ENCODE data around the gene NTM.
"Not testable (repeated sequence)": the region's sequence is repeated elsewhere in the genome, so short reads cannot be mapped to it uniquely, and the experiment has no call there.

Gene NTM

DNA sequence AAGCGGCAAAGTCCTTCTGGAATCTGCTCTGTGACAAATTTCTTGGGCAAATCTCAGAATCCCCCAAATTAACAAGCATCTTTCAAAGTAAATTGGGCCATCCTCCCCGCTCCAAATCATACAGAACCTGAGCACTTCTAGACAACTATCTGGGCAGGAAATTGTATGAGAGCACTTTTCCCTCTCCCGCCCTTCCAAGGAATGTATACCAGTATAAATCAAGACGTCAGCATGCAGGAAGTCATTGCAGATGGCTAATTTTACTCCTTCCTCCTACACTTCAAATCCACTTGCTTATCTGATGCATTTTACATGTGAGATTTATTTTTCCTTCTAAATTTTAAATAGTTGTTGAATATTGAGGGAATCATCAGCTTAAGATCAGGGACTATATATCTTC lies 52.1 kb downstream of the NTM start:
- DNase-seq, result no peak

DNA sequence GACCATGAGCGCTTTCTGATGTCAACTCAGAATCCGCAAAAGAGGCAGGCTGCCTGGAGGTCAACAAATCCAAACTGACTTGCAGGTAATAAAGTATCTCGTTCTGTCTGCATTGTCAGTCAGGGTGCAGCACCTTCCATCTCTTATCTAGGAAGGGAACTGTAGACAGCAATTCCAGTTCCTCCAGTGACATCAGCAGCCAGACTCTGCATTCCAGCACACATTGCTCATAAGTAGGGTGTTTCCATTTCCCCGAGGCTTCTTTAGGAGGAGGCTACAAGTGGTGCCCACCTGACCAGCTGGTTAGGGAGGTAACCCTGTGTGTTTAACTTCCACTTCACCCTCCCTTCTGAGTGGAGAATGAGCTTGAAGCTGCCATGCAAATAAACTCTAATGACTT lies 53.3 kb downstream of the NTM start:
- DNase-seq, result no peak

DNA sequence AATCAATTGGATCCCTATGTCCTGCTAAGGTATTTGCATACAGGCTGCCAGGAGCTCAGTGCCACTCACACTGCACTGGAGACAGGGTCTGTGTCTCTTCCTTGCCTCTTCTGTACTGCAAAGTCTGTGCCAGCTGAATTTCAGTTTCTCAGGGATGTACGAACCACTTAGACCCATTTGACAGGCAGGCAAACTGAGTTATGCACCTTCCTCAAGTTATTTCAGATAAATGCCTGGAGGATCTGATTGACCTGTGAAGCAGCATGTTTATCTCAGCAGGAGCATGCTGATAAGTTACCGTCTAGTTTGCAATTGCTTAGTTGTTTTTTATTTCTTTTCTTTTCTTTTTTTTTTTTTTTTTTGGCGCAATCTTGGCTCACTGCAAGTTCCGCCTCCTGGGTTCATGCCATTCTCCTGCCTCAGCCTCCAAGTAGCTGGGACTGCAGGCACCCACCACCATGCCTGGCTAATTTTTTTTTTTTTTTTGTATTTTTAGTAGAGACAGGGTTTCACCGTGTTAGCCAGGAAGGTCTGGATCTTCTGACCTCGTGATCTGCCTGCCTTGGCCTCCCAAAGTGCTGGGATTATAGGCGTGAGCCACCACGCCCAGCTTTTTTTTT lies 54.0 kb downstream of the NTM start:
- not testable (repeated sequence) for DNase-seq

DNA sequence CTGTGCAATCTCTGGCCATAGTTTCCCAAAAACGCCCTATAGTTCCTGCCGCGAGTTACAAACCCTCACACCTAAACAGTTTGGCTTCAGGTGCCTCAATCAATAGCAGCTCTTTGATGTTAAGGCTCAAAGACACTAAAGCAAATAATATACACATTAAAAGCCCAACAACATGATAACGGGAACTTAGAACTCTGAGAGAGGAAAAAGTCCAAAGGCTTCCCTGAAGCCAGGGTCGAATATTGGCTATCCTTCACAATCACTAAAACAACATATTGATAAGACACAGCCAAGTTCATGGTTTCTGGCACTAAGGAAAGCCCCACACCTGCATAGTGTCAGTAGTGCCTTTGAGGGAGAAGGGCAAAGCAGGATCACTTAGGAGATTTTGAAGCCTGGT lies 54.9 kb downstream of the NTM start:
- no peak for DNase-seq

DNA sequence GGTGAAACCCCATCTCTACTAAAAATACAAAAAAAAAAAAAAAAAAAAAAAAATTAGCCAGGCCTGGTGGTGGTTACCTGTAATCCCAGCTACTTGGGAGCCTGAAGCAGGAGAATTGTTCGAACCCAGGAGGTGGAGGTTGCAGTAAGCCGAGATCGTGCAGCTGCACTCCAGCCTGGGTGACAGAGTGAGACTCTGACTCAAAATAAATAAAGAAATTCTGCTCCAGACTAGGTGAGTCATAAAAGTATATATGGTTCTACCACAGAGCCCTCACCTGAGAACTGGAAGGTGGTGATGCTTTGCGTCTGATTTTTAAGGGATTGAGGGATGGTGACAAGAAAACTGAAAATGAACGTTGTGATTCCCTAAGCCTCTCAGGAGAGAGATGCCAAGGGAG lies 58.4 kb downstream of the NTM start:
- no peak for DNase-seq

DNA sequence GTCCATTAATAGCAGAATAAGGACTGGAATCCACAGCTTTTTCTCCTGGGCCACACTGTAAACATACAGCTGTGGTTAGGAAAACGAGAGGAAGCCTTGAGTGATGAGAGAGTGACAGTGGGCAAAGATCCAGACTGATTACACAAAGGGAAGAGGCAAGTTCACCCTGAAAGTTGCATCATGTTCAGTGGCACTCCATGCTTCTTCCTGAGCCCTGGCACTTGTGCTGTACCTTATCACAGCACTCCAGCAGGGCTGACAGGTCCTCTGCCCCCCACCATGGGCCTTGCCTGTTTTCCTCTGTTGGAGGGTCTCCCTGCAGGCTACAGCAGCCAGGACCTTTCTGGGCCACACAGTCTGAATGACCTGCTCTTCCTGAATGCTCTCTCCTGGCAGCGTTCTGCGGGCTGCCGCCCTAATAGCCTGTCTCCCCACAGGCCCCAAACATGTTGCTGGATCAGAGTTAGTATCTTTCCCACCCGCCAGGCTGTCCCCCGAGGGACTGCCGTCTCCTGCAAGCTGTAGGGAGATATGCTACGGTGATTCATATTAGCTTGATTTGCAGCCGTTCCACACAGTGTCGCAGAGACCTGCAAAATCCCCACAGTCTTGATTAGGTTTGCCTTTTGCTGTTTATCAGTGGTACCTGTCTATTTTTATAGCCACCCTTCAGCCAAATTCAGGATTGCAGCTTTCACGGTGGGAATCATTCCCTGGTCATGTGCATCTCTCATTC lies 60.2 kb downstream of the NTM start:
- DNase-seq, result no peak

DNA sequence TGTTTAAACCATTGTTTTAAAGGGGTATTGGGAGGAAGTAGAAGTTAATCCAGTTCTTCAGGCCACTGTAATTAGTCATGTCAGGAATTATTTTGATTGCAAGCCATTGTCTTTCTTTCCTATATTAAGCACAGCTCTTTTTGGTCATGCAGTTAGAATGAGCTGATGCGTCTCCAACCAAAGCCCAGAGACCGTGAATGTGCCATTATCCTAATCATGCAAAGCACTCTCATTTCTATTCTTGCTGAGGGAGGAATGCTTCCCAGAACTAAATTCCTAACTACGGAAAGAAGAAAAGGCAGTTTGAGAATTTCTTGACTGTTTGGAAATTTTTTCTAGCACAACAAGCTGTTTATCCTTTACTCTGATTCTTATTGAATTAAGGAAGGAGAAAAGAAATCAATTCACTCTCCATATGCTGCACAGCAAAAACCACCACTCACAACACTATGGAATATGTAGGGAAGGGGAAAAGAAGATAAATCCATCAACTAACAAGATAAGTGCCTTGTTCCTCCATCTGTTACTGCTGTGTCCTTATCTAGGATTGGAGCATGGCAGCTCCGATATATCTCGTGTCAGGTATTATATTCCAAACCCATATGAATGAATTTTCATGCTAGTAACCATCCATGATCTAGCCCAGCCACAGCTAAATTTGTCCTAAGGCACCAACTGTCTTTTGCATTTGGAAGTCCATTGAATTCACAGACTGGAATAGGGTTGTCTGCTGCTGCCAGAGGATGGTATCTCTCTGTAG lies 70.8 kb downstream of the NTM start:
- DNase-seq, result no peak

DNA sequence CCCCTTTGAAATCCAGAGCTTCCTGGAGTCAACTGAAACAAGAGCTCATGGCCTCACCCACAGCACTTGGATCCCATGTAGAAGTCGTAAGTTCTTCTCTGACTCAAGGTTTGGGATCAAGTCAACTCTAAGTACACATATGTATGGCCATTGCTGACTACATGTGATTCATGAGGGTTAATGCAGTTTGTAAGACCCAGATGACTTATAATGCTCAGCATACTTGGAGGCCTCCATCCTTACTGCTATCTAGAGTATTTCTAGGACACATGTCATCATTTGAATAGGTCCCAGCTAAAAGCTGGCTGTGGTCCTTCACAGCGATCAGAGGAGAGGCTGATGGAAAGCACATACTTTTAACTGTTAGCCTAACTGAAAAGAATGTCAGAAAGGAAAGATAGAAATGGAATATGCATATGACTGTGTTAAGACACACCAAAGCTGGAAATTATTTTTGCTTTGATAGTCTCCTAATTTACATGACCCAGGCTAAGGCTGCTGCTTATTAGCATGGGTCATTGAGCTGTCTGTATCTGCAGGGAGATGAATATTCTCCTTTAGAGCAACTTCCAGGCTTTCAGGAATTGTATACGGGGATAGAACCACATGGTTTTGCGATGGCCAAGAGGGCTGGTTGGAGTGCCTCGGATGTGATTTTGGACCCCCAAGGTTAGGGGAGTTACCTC lies 76.3 kb downstream of the NTM start:
- no peak for DNase-seq

DNA sequence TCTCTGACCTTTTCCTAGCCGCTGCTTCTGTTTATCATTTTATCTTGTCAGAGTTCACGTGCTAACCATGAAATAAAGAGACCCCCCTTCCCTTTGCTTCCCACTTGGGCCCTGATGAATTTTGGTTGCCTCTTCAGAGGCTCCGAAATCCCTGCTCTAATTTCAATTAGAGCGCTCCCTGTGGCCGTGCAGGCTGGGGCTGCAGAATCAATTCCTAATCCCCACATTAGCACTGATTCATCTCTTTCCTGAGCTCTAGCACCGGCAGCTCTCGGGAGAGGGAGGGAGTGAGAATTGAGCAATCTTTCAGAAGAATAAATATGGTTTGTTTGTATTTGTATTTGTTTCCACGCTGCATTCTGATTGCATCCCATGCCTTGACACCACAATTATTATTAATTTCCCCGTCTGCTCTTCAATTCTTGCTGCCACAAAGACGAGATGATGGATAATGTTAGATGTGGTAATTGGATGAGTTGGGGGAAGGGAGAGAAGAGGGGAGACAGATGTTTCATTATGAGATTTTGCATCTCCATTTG lies 76.9 kb downstream of the NTM start:
- no peak for DNase-seq

DNA sequence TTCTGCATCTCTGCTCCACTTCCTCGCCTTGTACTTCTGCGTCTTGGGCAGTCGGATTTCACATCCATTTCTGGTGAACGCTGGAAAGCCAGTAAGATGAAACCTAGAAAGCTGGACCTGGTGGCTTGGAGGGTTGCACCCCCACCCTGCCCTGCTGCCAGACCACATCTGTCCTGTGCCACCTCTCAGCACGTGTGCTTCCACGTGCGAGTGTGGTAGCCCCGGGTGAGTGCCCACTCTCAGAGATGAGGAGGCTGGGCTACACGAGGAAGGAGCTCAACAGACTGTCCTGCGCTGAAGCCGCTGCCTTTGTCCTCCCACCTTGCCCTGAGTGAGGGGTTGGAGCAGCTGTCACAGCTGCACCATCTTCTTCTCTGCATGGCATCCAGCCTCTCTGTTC lies 77.5 kb downstream of the NTM start:
- no peak for DNase-seq

DNA sequence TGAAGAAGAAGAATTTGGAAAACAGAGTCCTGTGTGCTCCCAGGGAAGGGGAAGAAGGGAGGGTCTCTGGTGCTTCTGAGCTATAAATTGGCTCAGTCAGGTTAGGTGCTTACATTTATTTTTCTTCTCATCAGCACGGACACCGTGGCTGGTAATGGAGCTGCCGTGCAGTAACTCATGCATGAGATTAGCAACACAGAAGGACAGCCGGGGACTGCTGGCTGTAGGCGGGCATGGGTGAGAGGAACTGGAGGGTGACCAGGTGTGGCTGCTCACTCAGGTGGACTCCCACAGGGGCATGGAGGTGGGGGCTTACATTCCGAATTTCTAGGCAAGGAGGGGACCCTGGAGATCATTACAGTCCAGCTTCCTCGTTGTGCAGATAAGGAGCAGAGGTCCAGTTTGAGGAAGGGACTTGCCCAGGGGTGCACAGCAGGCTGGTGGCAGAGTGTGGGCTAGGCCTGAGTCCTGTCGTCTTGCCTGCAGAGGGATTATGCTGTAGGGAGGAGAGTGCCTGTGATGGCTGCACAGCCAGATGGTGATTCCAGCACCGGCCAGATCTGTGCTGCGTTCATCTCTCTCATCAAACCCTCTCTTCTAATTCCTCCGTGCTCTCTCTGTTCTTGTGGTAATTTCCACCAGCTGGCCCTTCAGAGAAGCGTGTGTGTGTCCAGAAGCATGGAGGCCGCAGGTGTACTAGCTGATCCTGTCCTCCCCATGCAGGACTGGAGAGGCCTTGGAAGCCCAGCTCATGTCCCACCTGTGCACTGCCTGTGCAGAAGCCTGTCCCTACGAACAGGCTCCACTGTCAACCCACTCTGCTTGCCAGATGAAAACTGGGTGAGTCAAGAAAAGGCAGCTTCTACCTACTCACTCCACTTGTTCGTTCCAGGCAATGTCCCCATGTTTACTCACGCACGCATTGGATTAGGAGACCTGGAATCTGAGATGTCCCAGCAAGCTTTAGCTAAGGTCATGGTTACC lies 78.9 kb downstream of the NTM start:
- DNase-seq, result no peak

DNA sequence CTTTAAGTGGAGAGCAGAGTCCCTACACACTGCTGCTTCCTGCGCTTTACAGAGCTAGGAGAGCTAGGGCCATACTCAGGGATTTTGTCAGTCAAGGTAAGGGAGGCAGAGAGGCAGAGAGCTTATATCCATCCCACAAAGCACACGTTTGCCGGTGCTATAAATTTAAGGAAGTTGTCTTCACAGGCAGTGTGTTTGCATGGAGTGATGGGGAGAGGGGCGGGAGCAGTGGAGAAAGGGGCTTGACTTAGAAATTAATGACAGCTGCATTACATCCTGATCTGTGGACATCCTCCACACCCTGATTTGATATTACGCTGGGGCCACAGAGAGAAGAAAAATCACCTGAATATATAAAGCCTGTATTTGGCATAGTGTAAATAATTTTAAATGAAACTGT lies 84.1 kb downstream of the NTM start:
- DNase-seq, result no peak

DNA sequence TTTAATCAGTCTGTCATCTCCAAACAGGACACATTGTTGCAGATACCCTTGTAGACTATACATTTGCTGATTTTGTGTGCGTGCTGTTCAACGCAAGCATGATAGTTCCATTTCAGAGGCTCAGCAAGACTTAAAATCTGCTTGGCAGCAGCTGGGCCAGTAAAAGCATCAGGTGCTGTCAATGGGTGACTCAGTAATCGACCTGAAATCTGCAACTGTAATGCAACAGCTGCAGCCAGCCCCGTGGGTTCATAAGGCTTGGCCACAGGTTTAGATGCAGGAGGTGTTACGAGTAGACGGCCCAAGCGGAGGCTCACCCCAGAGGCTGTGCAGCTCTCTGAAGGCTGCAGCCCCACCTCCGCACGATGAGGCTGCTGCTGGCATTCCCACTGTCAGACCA lies 84.6 kb downstream of the NTM start:
- DNase-seq, result no peak

DNA sequence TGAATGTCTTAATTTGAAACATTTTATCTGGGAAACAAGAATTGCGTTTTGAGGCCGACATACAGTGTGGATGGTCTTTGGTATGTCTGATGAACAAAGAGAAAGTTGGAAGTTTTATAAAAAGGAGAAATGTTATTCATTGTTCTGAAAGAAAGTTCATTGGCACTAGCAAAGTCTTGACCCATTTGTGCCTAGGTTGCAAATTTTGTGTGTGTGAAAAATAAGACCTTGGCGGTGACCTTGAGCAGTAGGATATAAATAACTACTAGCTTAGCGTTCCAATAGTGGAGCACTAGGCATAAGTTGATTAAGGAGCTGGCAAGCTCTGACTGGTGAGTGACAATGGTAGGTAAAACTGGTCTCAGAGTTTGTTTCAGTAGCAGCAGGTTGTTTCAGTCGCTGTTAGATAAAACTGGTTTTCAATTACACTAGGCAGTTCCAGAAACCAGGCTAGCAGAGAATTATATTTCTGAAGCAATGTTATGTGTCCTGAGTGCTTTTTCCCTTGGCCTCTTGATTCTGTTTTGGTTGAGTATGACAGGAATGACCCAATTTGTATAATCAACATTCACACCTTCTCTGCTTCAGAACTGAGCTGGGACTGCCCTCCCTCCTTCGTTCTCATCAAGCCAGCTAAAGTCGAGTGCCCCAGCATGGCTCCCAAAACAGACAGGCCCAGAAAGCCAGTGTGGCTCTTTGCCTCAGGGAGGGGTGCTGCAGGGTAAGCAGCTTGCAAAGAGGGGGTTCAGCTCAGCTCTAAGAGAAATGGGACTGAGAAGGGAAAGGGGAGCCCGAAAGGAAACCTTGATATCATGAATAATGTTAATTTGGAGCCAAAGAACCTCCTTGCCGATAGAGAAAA lies 85.7 kb downstream of the NTM start:
- no peak for DNase-seq

DNA sequence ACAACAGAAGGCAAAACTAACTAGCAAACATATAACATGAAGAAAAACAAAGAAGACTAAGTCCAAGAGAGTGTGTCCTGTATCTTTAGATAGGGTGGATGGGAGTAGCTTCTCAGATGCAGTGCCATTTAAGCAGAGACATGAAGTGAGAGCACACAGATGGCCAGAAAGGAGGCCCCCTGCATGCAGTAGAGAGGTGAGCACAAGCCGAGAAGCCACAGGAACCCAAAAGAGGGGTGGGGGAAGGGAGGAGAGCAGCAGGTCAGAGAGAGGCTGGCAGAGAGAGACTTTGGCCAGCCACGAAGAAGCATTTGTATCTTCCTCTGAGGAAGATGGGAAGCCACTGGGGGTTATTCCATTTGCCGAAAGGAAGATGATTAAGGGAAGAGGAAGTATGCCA lies 86.7 kb downstream of the NTM start:
- no peak for DNase-seq

DNA sequence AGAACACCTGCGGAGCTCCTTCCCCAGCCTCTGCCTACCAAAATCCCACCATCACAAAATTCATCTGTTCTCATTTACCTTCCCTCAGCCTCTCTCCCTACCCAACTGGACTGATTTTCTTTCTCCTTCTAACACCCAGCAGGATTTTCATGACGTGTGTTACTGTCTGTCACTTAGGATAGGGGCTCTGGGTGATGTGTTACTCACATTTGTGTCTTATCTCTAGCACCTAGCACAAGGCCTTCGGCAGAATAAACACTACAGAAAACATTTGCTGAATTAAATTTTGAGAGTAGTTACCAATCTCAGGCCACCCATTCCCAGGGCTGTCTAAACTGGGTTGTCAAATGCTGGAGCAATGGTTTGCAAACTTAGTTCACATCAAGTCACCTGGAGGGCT lies 88.0 kb downstream of the NTM start:
- DNase-seq, result no peak

DNA sequence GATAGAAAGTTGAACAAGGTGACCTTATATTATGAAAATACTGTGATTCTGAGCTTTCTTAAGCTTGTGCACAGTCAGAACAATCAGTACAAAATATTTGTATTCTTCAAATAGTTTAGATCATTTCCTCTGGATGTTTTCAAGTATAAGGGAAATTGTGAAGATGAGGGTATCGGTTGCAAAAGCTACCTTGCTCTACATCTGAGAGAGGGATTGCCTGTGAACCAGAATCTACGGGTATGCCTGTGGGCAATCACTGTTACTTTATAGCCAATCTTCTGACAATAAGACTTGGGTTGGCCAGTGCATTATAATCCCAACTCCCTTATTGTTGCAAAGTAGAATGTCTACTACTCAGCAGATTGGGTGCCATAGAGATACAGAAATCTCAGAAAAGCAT lies 90.5 kb downstream of the NTM start:
- no peak for DNase-seq

DNA sequence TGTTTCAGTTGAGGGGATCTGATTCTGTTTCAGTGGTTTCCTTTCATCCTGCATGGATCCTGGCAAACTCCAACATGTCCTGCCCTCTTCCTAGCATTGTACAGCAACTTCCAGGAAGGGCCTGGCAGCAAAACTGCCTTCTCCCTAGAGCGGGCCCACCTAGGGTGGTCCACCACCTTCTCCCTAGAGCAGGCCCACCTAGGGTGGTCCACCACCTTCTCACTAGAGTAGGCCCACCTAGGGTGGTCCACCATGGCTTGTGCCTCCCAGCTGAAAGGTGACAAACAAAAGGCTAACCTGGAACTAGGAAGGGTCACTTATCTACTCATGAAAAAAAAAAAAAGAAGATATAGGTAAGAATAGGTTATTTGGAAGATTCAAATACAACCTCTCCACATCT lies 92.2 kb downstream of the NTM start:
- DNase-seq, result no peak

DNA sequence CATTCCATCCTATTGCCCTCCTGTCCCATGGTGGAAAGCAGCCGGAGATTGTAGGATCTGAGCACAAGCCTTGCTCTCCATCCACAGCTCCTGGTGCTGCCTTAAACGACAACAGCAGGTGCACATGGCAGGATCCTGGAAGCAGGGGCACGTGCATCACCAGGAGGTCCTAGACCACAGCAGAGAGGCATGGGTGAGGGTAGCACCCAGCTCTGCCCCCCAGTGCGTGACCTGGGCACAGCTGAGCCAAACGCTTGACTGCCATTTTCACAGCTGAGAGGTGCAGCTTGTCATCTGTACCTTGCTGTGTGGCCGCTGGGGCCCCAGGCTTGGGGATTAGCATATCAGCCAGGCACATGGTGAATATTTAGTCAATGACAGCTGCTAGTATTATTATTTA lies 92.7 kb downstream of the NTM start:
- no peak for DNase-seq

DNA sequence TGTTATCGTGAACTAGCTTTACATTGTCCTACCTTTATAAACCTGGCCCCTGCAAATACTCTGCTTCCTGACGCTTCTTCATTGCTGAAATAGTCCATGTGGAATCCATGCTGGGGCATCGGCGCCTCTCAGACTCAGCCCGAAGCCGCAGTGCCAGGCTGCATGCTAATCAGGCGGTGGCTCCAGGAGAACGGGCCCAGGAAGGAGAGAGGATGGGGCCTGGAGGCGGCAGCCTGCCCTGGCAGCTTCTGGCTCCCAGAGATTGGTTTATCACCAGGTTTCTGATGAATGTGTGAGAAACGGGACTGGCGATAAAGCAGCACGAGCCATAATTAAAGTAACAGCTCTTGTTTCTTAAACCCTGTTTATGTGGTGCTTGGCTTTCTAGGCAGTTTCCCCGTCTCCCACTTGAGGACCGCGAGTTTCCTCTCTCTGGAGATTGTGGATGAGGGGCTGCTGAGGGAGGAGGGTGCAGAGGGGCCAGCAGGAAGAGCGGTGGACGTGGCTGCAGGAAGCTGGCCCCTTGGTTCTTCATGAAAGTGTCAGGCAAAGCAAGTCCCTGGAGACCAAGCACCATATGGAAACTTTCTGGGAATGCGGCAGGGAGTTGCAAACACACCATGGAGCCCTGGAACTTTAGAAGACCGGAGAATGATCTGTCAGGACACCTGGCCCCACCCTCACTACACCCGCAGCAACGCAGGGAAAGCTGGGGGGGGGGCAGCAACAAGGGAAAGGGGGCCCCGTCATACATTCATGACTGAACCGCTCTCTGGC lies 93.4 kb downstream of the NTM start:
- DNase-seq, result no peak

Measured in effector CD8-positive, alpha-beta T cell (primary cell).